Retinal pigment epithelial cell (primary cell): Measurements from ENCODE around the gene ADIRF.

Experiments used
- DNase-seq: peaks from one replicate; pipeline ENCODE4 v3.0.0-alpha.2; 2010; ENCODE audit warnings: low read depth
- H3K4me3 ChIP-seq: 2 replicates; pipeline ENCODE4 v1.5.1; 2011; ENCODE audit warnings: mild to moderate bottlenecking, low read length, control low read depth, moderate library complexity
- CTCF ChIP-seq: conservative IDR thresholded peaks from 2 replicates; pipeline ENCODE4 v1.5.1; 2011; ENCODE audit warnings: low read depth, low read length, control low read depth, inconsistent platforms

The ADIRF gene

GRCh38 chr10:86956195-86956847 is 12.0 kb upstream of the ADIRF start:
- no peak for TF ChIP-seq CTCF
- no peak overlapping the region for H3K4me3 ChIP-seq
- no peak for DNase-seq

GRCh38 chr10:86956848-86957448 is 11.3 kb upstream of the ADIRF start:
- DNase-seq: no peak

GRCh38 chr10:86957471-86958115 is 10.7 kb upstream of the ADIRF start, which contains the start of gene MMRN2:
TSS of gene MMRN2 (minus strand) at chr10:86957615. CDS start at chr10:86957541, 74 bp downstream.
- no peak for DNase-seq
- H3K4me3 ChIP-seq: no peak within 1 kb of the TSS
- no peak for TF ChIP-seq CTCF

More at GRCh38 chr10:86956848-86957448, 11.3 kb upstream of the ADIRF start:
- no peak overlapping the region for H3K4me3 ChIP-seq
- no peak for TF ChIP-seq CTCF

GRCh38 chr10:86958116-86958900 is 10.0 kb upstream of the ADIRF start, which contains the start of gene SNCG:
TSS of gene SNCG (plus strand) at chr10:86958599. CDS start at chr10:86958698, 99 bp downstream.
- TF ChIP-seq CTCF: no peak
- DNase-seq: no peak
- H3K4me3 ChIP-seq: no peak within 1 kb of the TSS

- no peak for DNase-seq
- H3K4me3 ChIP-seq: no peak overlapping the region
Measured at GRCh38 chr10:86958901-86959736, 9.2 kb upstream of the ADIRF start.

More at GRCh38 chr10:86958901-86959736, 9.2 kb upstream of the ADIRF start:
- no peak for TF ChIP-seq CTCF
